NCI-H1417 treated with DMSO at 0.1 percent for 48 hours (cell line): ENCODE data around the gene KIAA0319L.

Experiments
- DNase-seq: peaks from one replicate; lab custom pipeline; 2025; lab: John Stamatoyannopoulos, UW

The KIAA0319L gene

DNA sequence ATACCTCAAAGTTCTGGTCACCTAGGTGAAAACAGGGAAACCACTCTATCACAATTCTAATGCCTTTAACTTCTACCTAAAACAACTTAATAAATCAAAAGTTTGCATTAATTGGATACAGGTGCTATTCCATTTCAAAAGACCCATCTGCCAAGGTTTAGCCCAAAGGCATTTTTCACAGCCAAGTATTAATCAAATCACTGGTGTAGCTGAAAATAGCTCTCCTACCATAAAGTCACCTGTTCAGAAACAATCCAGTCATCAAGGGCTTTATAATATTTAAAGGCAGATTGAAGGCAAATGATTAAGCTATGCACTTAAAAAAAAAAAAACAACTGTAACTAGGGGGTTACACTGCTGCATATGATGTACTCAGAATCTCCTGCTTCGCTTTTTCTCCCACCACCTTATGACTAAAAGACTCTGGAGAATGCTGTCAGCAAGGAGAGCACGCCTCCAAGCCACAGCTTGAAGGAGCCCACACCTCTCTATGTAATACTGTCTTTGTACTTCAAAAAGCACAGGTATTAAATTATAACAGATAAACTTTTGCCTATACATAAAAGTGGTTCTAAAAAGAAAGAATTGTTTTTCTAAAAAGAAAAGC is 20.5 kb downstream of the KIAA0319L start:
- DNase-seq: no peak

DNA sequence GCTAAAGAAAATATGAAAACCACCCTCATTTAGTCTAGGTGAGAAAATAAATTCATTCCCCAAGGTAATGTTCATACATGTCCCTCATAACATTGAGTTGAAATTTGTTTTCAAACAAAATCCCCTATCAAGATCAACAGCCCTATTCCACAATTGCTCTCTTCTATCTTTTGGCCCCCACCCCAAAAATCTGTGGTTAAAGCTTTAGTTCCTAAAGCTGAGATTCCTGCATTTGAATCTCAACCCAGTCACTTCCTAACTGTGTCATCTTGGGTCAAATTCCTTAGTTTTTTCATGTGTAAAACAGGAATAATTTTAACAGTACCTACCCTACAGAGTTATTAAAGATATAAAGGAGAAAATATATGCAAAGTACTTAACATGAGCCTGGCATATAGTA is 22.0 kb downstream of the KIAA0319L start:
- DNase-seq: no peak

DNA sequence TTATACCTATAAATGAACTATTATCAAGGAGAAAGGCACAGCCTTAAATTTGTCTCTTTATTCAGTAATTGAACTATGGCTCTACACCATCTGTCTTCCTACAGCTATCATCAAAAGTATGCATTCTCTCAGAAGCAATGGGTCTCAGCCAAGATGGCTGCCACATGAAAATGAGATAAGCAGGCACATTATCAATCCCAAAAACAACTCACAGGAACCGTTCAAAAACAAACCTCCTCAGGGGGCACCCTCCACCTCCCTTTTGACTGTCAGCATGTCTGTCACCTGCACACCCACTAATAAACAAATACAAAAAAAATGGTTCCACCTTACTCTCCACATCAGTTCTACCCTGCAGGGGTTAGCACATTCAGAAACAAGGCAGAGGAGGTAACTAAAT is 23.6 kb downstream of the KIAA0319L start:
- no peak for DNase-seq

DNA sequence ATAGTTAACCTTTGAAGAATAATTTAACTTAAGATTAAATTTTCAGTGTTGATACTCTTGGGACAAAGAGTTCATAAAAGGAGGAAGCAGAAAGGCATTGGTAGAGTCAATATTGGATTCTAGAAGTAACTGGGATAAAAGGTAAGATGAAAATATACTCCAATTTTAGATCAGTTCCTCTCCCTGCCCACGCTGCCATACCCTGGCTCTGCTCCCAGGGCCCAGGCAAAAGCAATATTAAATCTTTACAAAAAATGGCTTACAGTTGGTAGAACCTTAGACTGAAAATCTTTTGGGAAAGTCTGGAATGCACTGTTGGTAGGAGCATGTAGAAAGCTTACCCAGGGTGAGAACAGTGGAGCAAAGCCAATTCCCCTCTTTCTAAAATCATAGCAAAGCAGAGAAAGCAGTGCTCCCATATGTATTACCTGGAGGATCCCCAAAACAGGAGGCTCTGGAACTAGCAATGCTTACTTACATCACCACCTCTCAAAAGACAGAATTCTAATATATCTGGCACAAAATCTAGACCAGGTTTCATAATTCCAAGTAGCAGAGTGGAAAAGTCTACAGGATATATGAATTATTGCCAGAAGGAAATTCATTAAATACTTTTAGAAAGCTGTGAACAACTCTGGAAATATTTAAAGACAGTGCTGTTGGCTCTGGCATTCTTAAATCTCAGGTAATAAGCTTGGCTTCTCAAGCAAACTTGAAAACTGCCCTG is 24.5 kb downstream of the KIAA0319L start:
- no peak for DNase-seq

DNA sequence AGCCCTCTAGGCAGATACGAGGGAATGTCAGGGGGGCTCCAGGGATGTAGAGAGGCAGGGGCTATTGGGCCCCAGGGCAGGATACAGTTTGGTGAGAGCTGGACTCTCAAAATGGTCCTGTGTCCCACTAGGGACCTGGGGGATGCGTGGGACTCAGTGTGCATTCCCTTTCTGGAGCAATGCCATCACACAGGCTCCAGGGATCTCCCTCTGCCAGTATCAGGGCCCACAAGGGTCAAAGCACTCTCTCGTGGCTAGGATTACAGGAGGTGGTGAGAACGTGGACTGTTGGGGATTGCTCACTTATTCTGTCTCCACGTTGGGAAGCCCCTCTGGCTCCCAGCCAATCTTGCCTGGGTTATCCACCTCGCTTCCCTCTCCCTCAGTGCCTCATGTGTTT is 25.8 kb downstream of the KIAA0319L start:
- no peak for DNase-seq

DNA sequence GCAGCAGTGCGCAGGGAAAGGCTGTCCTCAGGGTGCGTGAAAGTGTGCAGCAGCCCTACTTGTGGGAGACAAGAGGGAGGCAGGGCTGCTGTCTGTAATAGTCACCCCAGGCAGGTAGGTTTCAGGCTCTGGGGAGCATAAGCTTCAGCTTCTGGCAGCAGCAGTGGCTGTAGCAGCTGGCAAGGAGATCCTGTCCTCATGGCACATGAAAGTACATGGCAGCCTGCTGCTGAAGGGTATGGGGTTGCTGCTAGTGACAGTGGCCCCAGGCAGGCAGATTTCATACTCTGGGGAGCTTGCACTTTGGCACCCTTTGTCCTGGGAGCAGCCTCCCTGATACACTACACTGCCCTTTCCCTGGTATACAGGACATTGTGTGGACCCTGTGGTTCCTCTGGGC is 26.3 kb downstream of the KIAA0319L start:
- DNase-seq: no peak

DNA sequence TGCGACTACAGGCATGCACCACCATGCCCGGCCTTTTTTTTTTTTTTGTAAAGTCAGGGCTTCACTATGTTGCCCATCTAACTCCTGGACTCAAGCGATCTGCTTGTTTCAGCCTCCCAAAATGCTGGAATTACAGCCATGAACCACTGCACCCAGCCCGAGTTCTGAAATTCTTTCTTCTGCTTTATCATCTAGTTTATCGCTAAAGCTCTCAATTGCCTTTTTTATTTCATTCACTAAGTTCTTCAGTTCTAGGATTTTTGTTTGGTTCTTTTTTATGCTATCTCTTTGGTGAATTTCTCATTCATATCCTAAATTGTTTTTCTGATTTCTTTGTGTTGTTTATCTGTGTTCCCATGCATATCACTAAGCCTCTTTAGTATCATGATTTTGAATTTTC is 27.0 kb downstream of the KIAA0319L start:
- DNase-seq: no peak

DNA sequence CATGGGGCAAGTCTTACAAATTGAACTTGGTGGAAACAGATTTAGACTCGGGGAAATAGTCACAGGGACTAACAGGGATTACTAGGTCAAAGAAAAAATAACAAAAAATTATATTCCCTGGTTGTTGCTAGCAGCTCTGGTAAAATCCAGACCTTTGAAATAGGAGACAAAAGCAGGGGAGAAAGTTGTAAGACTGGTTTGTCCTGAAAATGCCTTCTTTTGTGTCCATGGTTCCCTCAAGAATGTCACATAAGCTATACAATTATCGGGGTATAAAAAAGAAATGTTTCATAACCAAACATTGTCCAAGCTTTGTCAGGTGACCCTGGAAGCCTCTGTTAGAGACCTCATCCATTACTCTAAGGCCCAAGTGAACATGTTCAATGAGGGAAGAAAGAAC is 33.1 kb downstream of the KIAA0319L start:
- DNase-seq: no peak

DNA sequence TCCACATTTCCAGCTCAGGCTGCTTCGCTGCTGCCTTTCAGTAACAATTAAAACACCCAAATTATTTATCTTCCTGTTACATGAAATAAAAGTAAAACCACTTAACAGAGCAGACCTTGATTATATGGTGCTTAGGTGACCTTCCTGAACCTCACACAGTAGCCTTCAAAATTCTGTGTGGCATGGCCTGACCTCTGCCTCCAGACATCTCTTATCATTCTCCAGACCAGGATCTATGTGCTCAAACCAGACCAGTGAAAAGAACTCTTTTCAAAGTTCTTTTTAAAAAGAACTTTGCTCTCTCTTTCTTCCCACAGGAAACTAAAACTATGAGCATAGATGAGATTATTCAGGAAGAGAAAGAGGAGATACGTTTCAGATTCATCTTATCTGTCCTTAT is 37.8 kb downstream of the KIAA0319L start:
- DNase-seq: no peak

DNA sequence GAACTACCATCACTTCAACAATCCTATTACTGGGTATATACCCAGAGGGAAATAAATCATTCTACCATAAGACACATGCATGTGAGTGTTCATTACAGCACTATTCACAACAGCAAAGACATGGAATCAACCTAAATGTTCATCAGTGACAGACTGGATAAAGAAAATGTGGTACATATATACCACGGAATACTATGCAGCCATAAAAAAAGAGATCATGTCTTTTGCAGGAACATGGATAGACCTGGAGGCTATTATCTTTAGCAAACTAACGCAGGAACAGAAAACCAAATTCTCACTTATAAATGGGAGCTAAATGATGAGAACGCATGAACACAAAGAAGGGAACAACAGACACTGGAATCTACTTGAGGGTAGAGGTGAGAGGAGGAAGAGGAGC is 39.0 kb downstream of the KIAA0319L start:
- no peak for DNase-seq

DNA sequence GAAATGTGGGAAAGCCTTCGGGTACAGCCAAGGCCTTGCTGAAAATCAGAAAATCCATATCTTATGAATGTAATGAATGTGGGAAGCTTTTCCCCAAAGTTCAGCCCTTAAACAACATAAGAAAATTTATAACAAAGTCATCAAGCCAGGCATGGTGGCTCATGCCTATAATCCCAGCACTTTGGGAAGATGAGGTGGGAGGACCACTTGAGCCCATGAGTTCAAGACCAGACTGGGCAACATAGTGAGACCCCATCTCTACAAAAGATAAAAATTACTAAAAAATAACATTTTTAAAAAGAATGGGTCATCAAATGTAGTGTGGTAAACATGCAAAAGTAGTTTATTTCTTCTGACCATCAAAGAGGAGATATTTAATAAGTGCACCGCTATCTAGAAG is 45.9 kb downstream of the KIAA0319L start:
- no peak for DNase-seq

DNA sequence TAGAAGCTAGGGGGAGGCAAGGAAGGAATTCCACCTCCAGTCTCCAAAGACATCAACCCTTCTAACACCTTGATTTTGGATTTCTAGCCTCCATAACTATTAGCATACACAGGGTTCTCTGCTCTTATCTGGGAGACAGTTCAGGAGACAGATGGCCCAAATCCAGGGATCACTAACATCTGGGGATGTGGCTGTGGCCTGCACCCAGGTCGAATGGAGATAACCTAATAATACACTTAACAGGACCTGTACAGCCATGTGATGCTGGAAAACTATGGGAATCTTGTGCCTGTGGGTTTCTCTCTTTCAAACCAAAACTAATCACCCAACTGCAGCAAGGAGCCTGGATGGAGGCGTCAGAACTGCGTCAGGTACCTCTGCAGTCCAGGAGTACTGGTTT is 47.6 kb downstream of the KIAA0319L start:
- no peak for DNase-seq

DNA sequence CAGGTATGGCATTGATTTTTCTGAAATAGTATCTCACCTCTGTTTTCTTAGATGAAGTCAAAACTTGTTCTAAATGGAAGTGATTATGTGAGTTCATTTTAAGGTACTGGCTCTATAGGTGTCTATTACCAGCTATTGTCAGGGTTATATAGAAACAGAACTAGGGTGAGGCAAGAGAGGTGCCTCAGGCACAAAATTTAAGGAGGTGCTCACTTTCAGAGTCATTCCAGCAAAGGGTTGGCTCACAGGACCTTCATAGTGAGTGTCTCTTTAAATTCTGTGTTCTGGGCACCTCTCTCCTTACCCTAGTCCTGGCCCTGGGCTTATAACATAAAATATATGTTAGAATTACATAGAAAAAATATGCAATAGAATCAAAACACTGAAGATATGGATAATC is 49.3 kb downstream of the KIAA0319L start:
- no peak for DNase-seq

DNA sequence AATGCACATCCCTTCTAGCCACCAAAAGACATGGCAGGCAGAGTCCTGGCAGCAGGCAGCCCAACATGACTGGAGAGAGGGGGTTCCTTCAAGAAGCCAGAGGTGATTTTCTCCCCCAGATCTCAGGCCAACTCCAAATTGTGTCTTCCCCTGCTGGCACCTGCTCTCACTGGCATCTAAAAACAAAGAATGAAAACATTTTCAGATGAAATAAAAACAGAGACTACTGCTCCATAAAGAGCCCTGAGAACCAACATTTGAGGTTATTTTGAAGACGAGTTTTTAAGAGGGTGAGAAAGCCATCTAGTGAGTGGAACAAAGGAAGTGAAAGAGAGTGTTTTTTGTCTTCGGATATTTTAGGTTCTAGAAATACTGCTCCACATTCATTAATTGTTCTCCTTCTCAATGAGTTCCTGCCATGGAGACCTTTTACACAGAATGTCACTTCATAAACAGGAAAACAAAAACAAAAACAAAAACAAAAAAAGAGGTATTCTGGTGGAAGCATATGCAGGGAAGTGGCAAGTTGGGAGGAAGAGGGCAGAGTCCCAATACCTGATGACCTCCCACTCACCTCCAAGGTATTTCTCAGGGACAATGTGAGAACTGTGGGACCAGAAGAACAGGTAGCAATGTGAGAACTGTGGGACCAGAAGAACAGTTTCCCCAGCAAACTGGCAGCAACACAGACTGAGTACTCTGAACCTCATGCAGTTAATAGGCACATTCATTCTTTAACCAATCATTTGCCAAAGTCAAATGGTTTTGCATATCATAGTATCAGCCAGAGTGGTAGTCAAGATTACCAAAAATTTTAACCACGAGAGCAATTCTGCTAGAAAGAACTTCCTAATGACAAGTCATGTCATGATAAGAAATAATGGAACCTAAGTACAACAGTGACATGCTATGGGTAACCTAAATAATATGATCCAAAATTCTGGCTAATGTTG is 50.0 kb downstream of the KIAA0319L start:
- DNase-seq: no peak

DNA sequence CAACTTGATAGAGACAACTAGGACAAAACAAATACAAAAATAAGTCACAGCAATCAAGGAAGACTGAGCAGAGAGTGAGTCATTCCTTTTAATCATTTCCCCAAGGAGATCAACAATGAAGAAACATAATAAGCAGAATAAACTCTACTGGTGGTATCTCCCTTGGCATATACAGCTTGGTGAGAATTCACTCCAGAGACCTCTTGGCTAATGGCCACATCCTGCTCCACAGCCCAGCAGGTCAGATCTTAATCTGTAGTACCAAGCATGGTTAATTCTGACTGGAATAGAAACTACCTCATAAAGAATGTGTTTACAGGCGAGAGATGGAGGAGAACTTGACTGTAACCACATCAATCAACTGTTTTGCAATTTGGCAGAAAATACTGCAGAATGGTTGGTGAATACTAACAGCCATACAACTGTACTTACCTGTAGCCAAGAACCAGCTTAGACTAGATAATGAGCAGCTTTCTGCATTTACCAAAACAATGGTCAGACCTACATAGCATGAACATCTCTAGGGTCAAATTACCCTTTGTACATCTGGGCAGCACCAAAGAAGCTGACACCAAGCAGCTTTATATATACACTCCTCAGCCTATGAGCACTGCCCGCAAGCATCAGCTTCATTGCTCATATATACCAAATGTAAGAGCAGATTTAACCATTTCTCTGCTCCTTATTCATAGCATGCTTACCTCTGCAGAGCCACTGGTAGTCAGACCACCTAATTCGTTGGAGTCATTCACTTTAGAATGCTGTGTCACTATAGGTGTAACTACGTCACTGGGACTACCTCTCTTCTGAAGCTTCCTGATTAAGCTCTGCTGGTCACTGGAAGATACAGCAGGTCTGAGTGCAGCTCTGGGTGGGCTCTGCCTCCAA is 51.0 kb downstream of the KIAA0319L start:
- no peak for DNase-seq

DNA sequence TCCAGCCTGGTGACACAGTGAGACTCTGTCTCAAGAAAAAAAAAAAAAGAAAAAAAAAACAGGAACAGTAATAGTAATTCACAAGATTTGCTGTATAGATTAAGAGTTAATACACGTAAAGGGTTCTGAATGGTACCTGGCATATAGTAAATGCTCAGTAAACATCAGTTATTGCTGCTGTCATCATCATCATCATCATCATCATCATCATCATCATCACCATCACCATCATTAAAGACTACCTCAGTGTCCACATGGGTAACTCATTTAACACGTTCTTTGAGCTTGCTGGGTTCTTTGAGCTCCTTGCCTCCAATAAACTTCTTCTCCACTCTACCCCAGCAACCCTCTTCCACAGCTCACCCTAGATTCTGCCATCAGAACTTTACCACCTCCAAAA is 55.0 kb downstream of the KIAA0319L start:
- DNase-seq: no peak

DNA sequence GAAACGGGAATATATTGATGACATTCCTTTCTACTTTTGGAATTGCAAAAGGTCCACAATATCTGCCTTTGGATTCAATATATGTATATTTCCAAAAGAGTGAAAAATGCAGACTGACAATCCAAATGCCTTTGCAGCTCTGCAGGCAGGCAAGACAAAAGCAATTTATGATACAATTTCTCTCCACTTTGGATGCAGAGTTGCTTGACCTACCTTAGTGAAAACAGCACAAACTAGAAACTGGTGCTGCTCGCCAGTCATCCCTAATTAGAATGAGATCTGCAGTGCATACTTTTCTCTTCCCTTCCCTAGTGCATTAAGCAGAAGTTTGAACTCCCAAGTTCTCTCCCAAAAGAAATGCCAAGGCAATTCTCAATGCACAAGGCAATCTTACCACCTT is 56.8 kb downstream of the KIAA0319L start:
- no peak for DNase-seq

DNA sequence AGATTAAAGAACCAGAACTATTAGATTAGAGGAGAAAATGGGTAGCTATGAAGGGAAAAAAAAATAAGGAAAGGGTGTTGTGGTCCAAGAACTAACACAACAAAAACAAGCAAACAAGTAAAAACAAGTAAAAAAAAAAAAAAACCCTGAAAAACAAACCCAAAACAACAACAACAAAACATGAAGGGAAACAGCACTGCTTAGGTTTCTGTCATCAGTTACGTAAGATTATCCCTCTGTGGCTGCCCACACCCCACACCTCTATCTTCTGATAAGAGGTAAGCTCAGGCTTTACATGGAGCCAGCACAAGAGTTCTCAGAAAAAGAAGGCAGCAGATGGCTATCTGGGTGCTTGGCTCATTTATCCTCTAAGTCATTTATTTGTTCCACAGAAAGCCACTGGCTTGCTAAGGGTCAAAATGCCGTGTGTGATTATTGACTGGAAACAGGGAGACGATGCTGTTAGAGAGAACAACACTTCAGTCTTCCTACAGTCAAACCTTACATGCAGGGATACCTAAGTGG is 57.5 kb downstream of the KIAA0319L start:
- no peak for DNase-seq

DNA sequence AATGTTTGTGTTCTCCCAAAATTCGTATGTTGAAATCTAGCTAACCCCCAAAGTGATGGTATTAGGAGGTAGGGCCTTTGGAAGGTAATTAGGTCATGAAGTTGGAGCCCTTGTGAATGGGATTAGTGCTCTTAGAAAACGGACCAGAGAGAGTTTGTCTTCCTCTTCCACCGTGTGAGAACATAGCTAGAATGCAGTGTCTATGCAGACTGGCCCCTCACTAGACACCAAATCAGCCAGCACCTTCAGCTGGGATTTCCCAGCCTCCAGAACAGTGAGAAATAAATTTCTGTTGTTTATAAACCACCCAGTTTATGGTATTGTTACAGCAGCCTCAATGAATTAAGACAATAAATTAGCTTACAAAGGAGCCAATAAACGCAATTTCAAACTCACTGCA is 58.0 kb downstream of the KIAA0319L start:
- no peak for DNase-seq

DNA sequence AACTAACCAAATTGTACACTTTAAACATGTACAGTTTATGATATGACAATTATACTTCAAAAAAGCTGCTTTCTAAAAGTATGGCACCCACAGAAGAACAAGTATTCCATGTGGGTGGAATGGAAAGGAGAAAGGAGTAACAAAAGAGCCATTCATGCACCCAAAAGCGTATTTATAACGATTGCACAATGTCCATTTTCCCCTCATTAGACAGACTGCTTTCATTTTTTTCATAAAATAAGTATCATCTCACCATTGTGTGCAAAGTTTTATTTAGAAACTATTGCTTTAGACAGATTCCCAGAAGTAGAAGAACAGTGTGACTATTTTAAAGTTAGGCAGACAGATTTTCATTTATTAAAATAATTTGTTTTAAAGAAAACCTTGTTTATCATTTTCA is 59.6 kb downstream of the KIAA0319L start:
- no peak for DNase-seq

DNA sequence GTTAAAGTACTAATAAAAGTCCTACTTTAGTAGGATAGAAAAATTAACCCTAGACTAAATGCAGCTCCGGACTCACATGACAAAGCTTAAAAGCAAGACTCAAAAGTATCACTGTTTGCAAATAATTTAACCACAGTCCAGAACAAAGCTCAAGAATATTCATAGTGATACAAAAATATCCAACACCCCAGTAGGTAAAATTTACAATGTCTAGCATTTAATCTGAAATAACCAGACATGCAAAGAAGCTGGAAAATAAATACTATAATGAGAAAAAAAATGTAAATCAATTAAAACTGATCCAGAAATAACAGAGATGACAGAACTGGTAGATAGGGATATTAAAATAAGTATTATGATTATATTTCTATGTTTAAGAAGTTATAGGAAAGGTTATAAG is 67.0 kb downstream of the KIAA0319L start:
- DNase-seq: no peak

DNA sequence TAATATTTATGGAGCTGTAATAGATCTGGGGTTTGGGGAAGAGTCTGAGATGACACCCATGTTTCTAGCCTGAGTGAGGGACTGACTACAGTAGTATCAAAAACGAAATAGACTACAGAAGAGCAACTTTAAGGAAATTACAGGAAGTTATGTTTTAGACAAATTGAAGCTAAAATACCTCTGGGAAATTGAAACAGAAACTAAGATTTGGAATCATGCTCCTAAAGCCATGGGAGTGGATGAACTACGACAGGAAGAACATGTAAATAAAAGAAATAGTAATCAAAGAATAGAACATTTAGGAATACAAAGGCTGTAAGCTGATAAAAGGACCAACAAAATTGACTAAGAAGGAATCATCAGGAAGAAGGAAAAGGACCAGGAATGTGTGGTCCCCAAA is 68.9 kb downstream of the KIAA0319L start:
- no peak for DNase-seq
